Measurements from ENCODE around the gene DOCK2.
A peak's percentile ranks its signal among the peaks of the same experiment; 100 is the strongest.

DOCK2 gene

DNA sequence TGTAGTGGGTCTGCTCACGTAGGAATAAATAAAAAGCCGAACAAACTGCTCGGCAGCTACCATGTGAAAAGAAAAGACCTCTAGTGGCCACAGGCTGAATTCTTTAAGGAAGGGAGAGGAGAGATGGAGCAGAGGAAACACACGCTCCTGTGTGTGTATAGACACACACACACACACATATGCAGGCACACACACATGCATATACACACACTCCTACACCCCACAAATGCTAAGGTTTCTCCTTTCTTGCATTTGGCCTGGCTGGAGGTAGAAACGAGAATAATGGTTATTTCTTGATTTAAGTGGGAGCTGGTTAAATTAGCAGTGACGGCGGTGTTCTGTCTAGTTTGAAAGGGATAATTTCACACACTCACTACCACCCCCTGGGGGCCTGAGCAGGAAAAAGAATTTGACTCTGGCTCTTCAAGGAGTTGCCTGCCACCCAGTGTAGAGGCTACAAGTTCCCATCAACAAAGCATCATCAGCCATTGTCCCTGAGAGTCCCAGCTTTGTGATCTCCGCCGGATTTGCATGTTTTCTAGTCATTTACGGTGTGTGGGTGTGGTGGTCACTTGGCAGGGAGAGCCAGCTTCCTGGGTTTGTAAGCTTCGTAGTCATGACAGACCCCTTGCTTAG lies 343.5 kb downstream of the DOCK2 start, which contains the start of gene INSYN2B (continued):
- TF ChIP-seq, protein P1, sequence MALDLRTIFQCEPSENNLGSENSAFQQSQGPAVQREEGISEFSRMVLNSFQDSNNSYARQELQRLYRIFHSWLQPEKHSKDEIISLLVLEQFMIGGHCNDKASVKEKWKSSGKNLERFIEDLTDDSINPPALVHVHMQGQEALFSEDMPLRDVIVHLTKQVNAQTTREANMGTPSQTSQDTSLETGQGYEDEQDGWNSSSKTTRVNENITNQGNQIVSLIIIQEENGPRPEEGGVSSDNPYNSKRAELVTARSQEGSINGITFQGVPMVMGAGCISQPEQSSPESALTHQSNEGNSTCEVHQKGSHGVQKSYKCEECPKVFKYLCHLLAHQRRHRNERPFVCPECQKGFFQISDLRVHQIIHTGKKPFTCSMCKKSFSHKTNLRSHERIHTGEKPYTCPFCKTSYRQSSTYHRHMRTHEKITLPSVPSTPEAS (tag by site-specific recombination; IDR thresholded peaks at IDR 0.05), result peak; percentile 93
- TF ChIP-seq, protein P2, sequence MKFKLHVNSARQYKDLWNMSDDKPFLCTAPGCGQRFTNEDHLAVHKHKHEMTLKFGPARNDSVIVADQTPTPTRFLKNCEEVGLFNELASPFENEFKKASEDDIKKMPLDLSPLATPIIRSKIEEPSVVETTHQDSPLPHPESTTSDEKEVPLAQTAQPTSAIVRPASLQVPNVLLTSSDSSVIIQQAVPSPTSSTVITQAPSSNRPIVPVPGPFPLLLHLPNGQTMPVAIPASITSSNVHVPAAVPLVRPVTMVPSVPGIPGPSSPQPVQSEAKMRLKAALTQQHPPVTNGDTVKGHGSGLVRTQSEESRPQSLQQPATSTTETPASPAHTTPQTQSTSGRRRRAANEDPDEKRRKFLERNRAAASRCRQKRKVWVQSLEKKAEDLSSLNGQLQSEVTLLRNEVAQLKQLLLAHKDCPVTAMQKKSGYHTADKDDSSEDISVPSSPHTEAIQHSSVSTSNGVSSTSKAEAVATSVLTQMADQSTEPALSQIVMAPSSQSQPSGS (tag by site-specific recombination; IDR thresholded peaks at IDR 0.05; ENCODE audit: low read depth), result no peak
- no peak for TF ChIP-seq ZNF169 (tag by site-specific recombination; IDR thresholded peaks at IDR 0.05)
- TF ChIP-seq, protein P3, sequence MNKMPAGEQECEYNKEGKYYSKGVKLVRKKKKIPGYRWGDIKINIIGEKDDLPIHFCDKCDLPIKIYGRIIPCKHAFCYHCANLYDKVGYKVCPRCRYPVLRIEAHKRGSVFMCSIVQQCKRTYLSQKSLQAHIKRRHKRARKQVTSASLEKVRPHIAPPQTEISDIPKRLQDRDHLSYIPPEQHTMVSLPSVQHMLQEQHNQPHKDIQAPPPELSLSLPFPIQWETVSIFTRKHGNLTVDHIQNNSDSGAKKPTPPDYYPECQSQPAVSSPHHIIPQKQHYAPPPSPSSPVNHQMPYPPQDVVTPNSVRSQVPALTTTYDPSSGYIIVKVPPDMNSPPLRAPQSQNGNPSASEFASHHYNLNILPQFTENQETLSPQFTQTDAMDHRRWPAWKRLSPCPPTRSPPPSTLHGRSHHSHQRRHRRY (tag by site-specific recombination; IDR thresholded peaks at IDR 0.05), result no peak
- no peak for TF ChIP-seq ZNF433 (tag by site-specific recombination; IDR thresholded peaks at IDR 0.05; ENCODE audit: low read depth)
- TF ChIP-seq KLF10 (tag by site-specific recombination; IDR thresholded peaks at IDR 0.05), result no peak
- TF ChIP-seq, protein P4, sequence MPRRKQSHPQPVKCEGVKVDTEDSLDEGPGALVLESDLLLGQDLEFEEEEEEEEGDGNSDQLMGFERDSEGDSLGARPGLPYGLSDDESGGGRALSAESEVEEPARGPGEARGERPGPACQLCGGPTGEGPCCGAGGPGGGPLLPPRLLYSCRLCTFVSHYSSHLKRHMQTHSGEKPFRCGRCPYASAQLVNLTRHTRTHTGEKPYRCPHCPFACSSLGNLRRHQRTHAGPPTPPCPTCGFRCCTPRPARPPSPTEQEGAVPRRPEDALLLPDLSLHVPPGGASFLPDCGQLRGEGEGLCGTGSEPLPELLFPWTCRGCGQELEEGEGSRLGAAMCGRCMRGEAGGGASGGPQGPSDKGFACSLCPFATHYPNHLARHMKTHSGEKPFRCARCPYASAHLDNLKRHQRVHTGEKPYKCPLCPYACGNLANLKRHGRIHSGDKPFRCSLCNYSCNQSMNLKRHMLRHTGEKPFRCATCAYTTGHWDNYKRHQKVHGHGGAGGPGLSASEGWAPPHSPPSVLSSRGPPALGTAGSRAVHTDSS (tag by site-specific recombination; IDR thresholded peaks at IDR 0.05), result no peak
- peak; percentile 96 for TF ChIP-seq ZNF664 (tag by site-specific recombination; IDR thresholded peaks at IDR 0.05)
- TF ChIP-seq ZNF221 (tag by site-specific recombination; IDR thresholded peaks at IDR 0.05; ENCODE audit: borderline replicate concordance), result no peak
- no peak for TF ChIP-seq GLI2 (tag by site-specific recombination; IDR thresholded peaks at IDR 0.05; ENCODE audit: borderline replicate concordance, low read depth)
- 0 out of 2 replicates have a peak, but pooled peaks have one; percentile 30 for TF ChIP-seq PRDM1 (tag by site-specific recombination; IDR thresholded peaks at IDR 0.05)
- TF ChIP-seq ZNF658 (tag by site-specific recombination; IDR thresholded peaks at IDR 0.05), result no peak
- TF ChIP-seq ZNF660 (tag by site-specific recombination; IDR thresholded peaks at IDR 0.05), result 0 out of 2 replicates have a peak, but pooled peaks have one; percentile 59
- TF ChIP-seq ZNF140 (tag by site-specific recombination; IDR thresholded peaks at IDR 0.05), result no peak
- no peak for TF ChIP-seq KLF1 (tag by site-specific recombination; IDR thresholded peaks at IDR 0.05)
- no peak for TF ChIP-seq YY1 (tag by site-specific recombination; IDR thresholded peaks at IDR 0.05)
- TF ChIP-seq ZNF610 (tag by site-specific recombination; IDR thresholded peaks at IDR 0.05; ENCODE audit: borderline replicate concordance), result 0 out of 2 replicates have a peak, but pooled peaks have one; percentile 26
- TF ChIP-seq ZNF677 (tag by site-specific recombination; IDR thresholded peaks at IDR 0.05), result no peak
- no peak for TF ChIP-seq ZNF211 (tag by site-specific recombination; IDR thresholded peaks at IDR 0.05; ENCODE audit: low read depth)
- no peak for TF ChIP-seq ZNF274 (IDR thresholded peaks at IDR 0.05; ENCODE audit: low read length)
- TF ChIP-seq ZNF274 (tag by site-specific recombination; IDR thresholded peaks at IDR 0.05; ENCODE audit: borderline replicate concordance), result no peak
- no peak for TF ChIP-seq ZNF791 (tag by site-specific recombination; IDR thresholded peaks at IDR 0.05)
- TF ChIP-seq ZNF548 (tag by site-specific recombination; IDR thresholded peaks at IDR 0.05), result no peak

DNA sequence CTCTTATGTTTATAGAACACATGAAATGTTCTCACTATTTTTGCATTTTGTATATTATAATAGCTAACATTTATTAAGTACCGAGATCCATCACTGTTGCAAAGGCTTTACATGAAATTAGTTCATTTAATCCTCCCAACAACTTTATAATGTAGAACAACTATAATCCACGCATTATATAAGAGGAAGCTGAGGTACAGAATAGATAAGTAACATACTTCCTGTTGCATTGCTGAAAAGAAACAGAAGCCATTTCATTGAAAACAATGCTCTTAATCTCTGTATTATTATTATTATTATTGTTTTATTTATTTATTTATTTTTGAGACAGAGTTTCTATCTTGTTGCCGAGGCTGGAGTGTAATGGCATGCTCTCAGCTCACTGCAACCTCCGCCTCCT lies 351.1 kb downstream of the DOCK2 start:
- no peaks in the 10 kb centered on the region for H3K4me1 ChIP-seq (ENCODE audit: control insufficient read depth, insufficient read depth, low read length)
- H3K4me3 ChIP-seq (ENCODE audit: low read depth, low read length), result no peak overlapping the region
- no peaks in the 10 kb centered on the region for H3K36me3 ChIP-seq (ENCODE audit: control insufficient read depth in 2 of 2, insufficient read depth in 1 of 2, low read length in 2 of 2)
- H3K9me3 ChIP-seq (ENCODE audit: control insufficient read depth, insufficient read depth, low read depth, low read length), result no peaks in the 10 kb centered on the region
- ChIA-PET CTCF (interaction anchor here (0.9 to 2.0 kb wide), 2 partner anchors 8 to 12 kb away, joined by 4 to 10 read pairs; partner anchors contain the start of gene INSYN2B), POLR2A (no interaction called here)
- H3K27ac ChIP-seq (ENCODE audit: extremely low read depth, low read depth, low read length), result no peak overlapping the region
- no peak for TF ChIP-seq KLF10 (tag by site-specific recombination; IDR thresholded peaks at IDR 0.05)
- TF ChIP-seq ZBTB8A (tag by site-specific recombination; IDR thresholded peaks at IDR 0.05), result no peak
- TF ChIP-seq, protein P5, sequence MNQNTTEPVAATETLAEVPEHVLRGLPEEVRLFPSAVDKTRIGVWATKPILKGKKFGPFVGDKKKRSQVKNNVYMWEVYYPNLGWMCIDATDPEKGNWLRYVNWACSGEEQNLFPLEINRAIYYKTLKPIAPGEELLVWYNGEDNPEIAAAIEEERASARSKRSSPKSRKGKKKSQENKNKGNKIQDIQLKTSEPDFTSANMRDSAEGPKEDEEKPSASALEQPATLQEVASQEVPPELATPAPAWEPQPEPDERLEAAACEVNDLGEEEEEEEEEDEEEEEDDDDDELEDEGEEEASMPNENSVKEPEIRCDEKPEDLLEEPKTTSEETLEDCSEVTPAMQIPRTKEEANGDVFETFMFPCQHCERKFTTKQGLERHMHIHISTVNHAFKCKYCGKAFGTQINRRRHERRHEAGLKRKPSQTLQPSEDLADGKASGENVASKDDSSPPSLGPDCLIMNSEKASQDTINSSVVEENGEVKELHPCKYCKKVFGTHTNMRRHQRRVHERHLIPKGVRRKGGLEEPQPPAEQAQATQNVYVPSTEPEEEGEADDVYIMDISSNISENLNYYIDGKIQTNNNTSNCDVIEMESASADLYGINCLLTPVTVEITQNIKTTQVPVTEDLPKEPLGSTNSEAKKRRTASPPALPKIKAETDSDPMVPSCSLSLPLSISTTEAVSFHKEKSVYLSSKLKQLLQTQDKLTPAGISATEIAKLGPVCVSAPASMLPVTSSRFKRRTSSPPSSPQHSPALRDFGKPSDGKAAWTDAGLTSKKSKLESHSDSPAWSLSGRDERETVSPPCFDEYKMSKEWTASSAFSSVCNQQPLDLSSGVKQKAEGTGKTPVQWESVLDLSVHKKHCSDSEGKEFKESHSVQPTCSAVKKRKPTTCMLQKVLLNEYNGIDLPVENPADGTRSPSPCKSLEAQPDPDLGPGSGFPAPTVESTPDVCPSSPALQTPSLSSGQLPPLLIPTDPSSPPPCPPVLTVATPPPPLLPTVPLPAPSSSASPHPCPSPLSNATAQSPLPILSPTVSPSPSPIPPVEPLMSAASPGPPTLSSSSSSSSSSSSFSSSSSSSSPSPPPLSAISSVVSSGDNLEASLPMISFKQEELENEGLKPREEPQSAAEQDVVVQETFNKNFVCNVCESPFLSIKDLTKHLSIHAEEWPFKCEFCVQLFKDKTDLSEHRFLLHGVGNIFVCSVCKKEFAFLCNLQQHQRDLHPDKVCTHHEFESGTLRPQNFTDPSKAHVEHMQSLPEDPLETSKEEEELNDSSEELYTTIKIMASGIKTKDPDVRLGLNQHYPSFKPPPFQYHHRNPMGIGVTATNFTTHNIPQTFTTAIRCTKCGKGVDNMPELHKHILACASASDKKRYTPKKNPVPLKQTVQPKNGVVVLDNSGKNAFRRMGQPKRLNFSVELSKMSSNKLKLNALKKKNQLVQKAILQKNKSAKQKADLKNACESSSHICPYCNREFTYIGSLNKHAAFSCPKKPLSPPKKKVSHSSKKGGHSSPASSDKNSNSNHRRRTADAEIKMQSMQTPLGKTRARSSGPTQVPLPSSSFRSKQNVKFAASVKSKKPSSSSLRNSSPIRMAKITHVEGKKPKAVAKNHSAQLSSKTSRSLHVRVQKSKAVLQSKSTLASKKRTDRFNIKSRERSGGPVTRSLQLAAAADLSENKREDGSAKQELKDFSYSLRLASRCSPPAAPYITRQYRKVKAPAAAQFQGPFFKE (tag by site-specific recombination; IDR thresholded peaks at IDR 0.05; ENCODE audit: borderline replicate concordance), result no peak

Measured in HEK293 (cell line).